Astrocyte of the spinal cord (primary cell): ENCODE data around the gene NPDC1.

Experiments
- DNase-seq: peaks from one replicate; pipeline ENCODE4 v3.0.0; 2011; ENCODE audit warnings: low read depth, low spot score
- H3K4me3 ChIP-seq: 2 replicates; pipeline ENCODE4 v1.5.1; 2011; ENCODE audit warnings: low read depth, mild to moderate bottlenecking, low read length, moderate library complexity
- in situ Hi-C: cut with HindIII; loops from 2 replicates; pipeline ENCODE4 v1.10.0; 2017; ENCODE audit warnings: low sequenced_read_pairs
- TF ChIP-seq, protein P1 (sequence below): IDR thresholded peaks from 2 replicates; pipeline ENCODE4 v1.5.1; 2012; ENCODE audit warnings: low read depth, mild to moderate bottlenecking, low read length, inconsistent platforms

Gene NPDC1

GRCh38 chr9:137068539-137069507 lies 22.8 kb upstream of the NPDC1 start:
- H3K4me3 ChIP-seq = peak overlapping the region; percentile 43
- TF ChIP-seq, protein P1, sequence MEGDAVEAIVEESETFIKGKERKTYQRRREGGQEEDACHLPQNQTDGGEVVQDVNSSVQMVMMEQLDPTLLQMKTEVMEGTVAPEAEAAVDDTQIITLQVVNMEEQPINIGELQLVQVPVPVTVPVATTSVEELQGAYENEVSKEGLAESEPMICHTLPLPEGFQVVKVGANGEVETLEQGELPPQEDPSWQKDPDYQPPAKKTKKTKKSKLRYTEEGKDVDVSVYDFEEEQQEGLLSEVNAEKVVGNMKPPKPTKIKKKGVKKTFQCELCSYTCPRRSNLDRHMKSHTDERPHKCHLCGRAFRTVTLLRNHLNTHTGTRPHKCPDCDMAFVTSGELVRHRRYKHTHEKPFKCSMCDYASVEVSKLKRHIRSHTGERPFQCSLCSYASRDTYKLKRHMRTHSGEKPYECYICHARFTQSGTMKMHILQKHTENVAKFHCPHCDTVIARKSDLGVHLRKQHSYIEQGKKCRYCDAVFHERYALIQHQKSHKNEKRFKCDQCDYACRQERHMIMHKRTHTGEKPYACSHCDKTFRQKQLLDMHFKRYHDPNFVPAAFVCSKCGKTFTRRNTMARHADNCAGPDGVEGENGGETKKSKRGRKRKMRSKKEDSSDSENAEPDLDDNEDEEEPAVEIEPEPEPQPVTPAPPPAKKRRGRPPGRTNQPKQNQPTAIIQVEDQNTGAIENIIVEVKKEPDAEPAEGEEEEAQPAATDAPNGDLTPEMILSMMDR = no peak
- no peak for DNase-seq
- in situ Hi-C loops = no loop called here

- DNase-seq = peak; percentile 66
- in situ Hi-C loops = no loop called here
- H3K4me3 ChIP-seq = no peak overlapping the region
- TF ChIP-seq, protein P1 = peak; percentile 93
These were observed 22.0 kb upstream of the NPDC1 start for GRCh38 chr9:137067860-137068538.

DNA sequence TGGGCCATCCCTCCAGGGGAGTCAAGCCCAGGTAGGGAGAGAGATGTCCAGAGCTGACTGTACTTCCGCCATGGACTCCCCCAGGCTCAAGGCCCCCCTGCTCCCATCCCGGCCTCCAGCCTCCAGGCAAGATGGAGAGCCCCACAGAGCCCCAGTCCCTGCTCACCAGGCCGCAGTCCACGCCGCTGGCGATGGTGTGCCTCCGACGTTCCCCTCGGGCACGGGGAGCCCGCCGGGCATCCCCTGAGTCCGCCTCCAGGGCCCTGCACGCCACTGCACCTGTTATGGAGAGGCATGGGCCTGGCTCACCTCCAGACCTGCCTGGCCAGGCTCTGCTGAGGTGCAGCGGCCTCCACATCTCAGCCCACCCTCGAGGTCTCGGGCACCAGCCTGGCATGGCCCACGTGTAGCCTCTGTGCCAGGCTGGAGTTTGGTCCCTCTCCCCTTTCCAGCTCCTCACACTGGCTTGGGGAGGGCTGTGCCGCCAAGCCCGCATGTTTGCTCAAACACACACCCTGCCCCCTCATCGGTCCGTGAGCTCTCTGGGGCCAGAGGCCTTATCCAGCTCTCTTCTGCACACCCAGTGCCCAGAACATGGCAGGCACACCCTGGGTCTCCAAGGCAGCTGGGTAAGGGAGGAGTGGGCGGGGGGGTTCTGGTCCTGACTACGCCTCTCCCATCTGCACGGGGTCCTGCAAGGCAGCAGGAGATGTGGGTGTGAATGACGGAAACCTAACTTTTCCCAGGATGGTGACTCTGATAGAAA lies 20.3 kb upstream of the NPDC1 start:
- DNase-seq = no peak
- TF ChIP-seq, protein P1 = no peak
- no peak overlapping the region for H3K4me3 ChIP-seq
- in situ Hi-C loops = no loop called here

- no peak overlapping the region for H3K4me3 ChIP-seq
- TF ChIP-seq, protein P1 = no peak
- no peak for DNase-seq
- in situ Hi-C loops = no loop called here
These were observed 19.5 kb upstream of the NPDC1 start for GRCh38 chr9:137065336-137065967.

DNA sequence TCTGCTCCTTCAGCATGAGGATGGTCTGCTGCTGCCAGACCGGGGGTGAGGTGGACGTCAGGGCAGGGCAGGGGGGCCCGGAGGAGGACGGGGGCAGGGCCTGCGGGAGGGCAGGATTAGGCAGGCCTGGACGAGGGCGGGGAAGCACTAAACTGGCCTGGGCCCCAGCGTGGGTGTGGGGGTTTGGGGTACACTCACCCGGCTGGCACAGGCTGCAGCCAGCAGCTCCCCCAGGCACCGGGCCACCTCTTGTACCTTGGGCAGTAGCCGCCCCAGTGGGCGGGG lies 18.8 kb upstream of the NPDC1 start:
- no peak for DNase-seq
- in situ Hi-C loops = no loop called here
- H3K4me3 ChIP-seq = no peak overlapping the region
- TF ChIP-seq, protein P1 = no peak
